HEK293 (cell line): ENCODE data around the gene TOM1L2.

Experiments
- CTCF ChIA-PET: fragments of 350-600 bp; formaldehyde crosslinking; extraction: SDS; loops from one replicate; lab custom pipeline; 2021; ENCODE audit warnings: antibody characterized with exemption; lab: Yijun Ruan, JAX
- POLR2A ChIA-PET: fragments of 300-600 bp; formaldehyde crosslinking; extraction: SDS; loops from one replicate; lab custom pipeline; 2020; ENCODE audit warnings: antibody characterized with exemption, inconsistent platforms; lab: Yijun Ruan, JAX
- H3K27ac ChIP-seq: fragments of 200-500 bp; sonication (Bioruptor generic); 2 replicates; pipeline ENCODE4 v1.5.1; 2014; ENCODE audit warnings: low read depth, low read length, control low read depth, inconsistent platforms; ENCODE audit errors: extremely low read depth
- H3K36me3 ChIP-seq, 2 experiments: fragments of 200-500 bp in 1 of 2; sonication (Bioruptor generic) in 1 of 2; 1 replicate in 1 of 2; 2 replicates in 1 of 2; pipeline ENCODE4 v1.5.1; 2014 to 2017; ENCODE audit warnings: inconsistent platforms in 2 of 2, low read length in 2 of 2; ENCODE audit not compliant: control insufficient read depth in 2 of 2, insufficient read depth in 1 of 2
- H3K4me1 ChIP-seq: fragments of 200-500 bp; sonication (Bioruptor generic); 2 replicates; pipeline ENCODE4 v1.5.1; 2014; ENCODE audit warnings: mild to moderate bottlenecking, low read length, inconsistent platforms; ENCODE audit not compliant: control insufficient read depth, insufficient read depth
- H3K4me3 ChIP-seq: 2 replicates; pipeline ENCODE4 v1.5.1; 2011; ENCODE audit warnings: low read depth, mild to moderate bottlenecking, control low read depth, low read length, moderate library complexity
- H3K9me3 ChIP-seq: fragments of 200-500 bp; sonication (Bioruptor generic); 2 replicates; pipeline ENCODE4 v1.5.1; 2014; ENCODE audit warnings: low read depth, low read length, inconsistent platforms; ENCODE audit not compliant: control insufficient read depth, insufficient read depth
- GLIS1 ChIP-seq: fragments of 450-650 bp; formaldehyde crosslinking; IDR thresholded peaks from 2 replicates; pipeline ENCODE4 v1.5.1; 2016; ENCODE audit warnings: missing biosample characterization, missing genetic modification characterization
- GLIS2 ChIP-seq: fragments of 450-650 bp; formaldehyde crosslinking; IDR thresholded peaks from 2 replicates; pipeline ENCODE4 v1.5.1; 2016; ENCODE audit warnings: missing biosample characterization, missing genetic modification characterization
- INSM2 ChIP-seq: fragments of 450-650 bp; formaldehyde crosslinking; IDR thresholded peaks from 2 replicates; pipeline ENCODE4 v1.5.1; 2016; ENCODE audit warnings: missing biosample characterization, missing genetic modification characterization
- PBX3 ChIP-seq: sonication (generic); formaldehyde crosslinking; IDR thresholded peaks from 2 replicates; pipeline ENCODE4 v1.8.1; 2022; ENCODE audit warnings: mild to moderate bottlenecking, moderate library complexity, missing genetic modification reagents
- PRDM1 ChIP-seq: fragments of 450-650 bp; formaldehyde crosslinking; IDR thresholded peaks from 2 replicates; pipeline ENCODE4; 2016; ENCODE audit warnings: missing biosample characterization, missing genetic modification characterization
- PRDM6 ChIP-seq: fragments of 450-650 bp; formaldehyde crosslinking; IDR thresholded peaks from 2 replicates; pipeline ENCODE4 v1.5.1; 2017; ENCODE audit warnings: missing biosample characterization, missing genetic modification characterization
- SCRT1 ChIP-seq: fragments of 450-650 bp; formaldehyde crosslinking; IDR thresholded peaks from 2 replicates; pipeline ENCODE4 v1.5.1; 2016; ENCODE audit warnings: missing biosample characterization, missing genetic modification characterization, borderline replicate concordance
- SCRT2 ChIP-seq: fragments of 450-650 bp; formaldehyde crosslinking; IDR thresholded peaks from 2 replicates; pipeline ENCODE4 v1.5.1; 2016; ENCODE audit warnings: missing biosample characterization, missing genetic modification characterization
- SP3 ChIP-seq: fragments of 450-650 bp; formaldehyde crosslinking; IDR thresholded peaks from 2 replicates; pipeline ENCODE4 v1.5.1; 2016; ENCODE audit warnings: missing biosample characterization, missing genetic modification characterization
- ZBTB11 ChIP-seq: fragments of 450-650 bp; formaldehyde crosslinking; conservative IDR thresholded peaks from 2 replicates; pipeline ENCODE4 v1.5.1; 2016; ENCODE audit warnings: low read depth, missing biosample characterization, missing genetic modification characterization
- ZBTB26 ChIP-seq: fragments of 450-650 bp; formaldehyde crosslinking; optimal IDR thresholded peaks from 2 replicates; pipeline ENCODE3; 2016; ENCODE audit warnings: missing biosample characterization, mild to moderate bottlenecking, missing genetic modification characterization
- ZBTB7A ChIP-seq: fragments of 450-650 bp; formaldehyde crosslinking; IDR thresholded peaks from 2 replicates; pipeline ENCODE4 v1.5.1; 2016; ENCODE audit warnings: low read depth, missing biosample characterization, missing genetic modification characterization
- ZFHX2 ChIP-seq: fragments of 450-650 bp; formaldehyde crosslinking; conservative IDR thresholded peaks from 2 replicates; pipeline ENCODE4 v1.5.1; 2016; ENCODE audit warnings: missing biosample characterization, missing genetic modification characterization
- ZIC2 ChIP-seq: fragments of 450-650 bp; formaldehyde crosslinking; IDR thresholded peaks from 2 replicates; pipeline ENCODE4 v1.5.1; 2016; ENCODE audit warnings: missing biosample characterization, missing genetic modification characterization
- ZNF2 ChIP-seq: fragments of 450-650 bp; formaldehyde crosslinking; IDR thresholded peaks from 2 replicates; pipeline ENCODE4 v1.5.1; 2016; ENCODE audit warnings: missing biosample characterization, missing genetic modification characterization
- ZNF266 ChIP-seq: fragments of 450-650 bp; formaldehyde crosslinking; IDR thresholded peaks from 2 replicates; pipeline ENCODE4 v1.5.1; 2016; ENCODE audit warnings: missing biosample characterization, missing genetic modification characterization, low read depth
- ZNF423 ChIP-seq: fragments of 450-650 bp; formaldehyde crosslinking; IDR thresholded peaks from 2 replicates; pipeline ENCODE4 v1.5.1; 2016; ENCODE audit warnings: missing biosample characterization, missing genetic modification characterization
- ZNF426 ChIP-seq: fragments of 450-650 bp; formaldehyde crosslinking; IDR thresholded peaks from 2 replicates; pipeline ENCODE4 v1.5.1; 2017; ENCODE audit warnings: missing biosample characterization, missing genetic modification characterization, mild to moderate bottlenecking, inconsistent platforms, moderate library complexity
- ZNF544 ChIP-seq: fragments of 450-650 bp; formaldehyde crosslinking; IDR thresholded peaks from 2 replicates; pipeline ENCODE4 v1.5.0; 2017; ENCODE audit warnings: missing biosample characterization, missing genetic modification characterization
- ZNF561 ChIP-seq: fragments of 450-650 bp; IDR thresholded peaks from 2 replicates; pipeline ENCODE4 v1.5.1; 2018; ENCODE audit warnings: missing biosample characterization, missing genetic modification characterization, borderline replicate concordance
- ZNF624 ChIP-seq: fragments of 450-650 bp; formaldehyde crosslinking; IDR thresholded peaks from 2 replicates; pipeline ENCODE4 v1.5.1; 2017; ENCODE audit warnings: missing biosample characterization, missing genetic modification characterization
- ZNF792 ChIP-seq: fragments of 450-650 bp; formaldehyde crosslinking; IDR thresholded peaks from 2 replicates; pipeline ENCODE4 v1.5.1; 2016; ENCODE audit warnings: missing biosample characterization, missing genetic modification characterization

TOM1L2 gene

GRCh38 chr17:18008496-18009268 lies 36.5 kb upstream of the TOM1L2 start:
- CTCF ChIA-PET, result interaction anchor here (0.6 to 1.3 kb wide), 2 partner anchors 30 to 118 kb away, joined by 3 read pairs; no protein-coding TSS in a partner anchor
- POLR2A ChIA-PET, result no interaction called here
- H3K27ac ChIP-seq, result no peak overlapping the region
- H3K36me3 ChIP-seq, result peaks cover 1 to 28% of the 10 kb centered on the region in 2 experiments; a peak in 2 of 3 replicates
- H3K4me3 ChIP-seq, result no peak overlapping the region
- H3K9me3 ChIP-seq, result no peaks in the 10 kb centered on the region
- TF ChIP-seq ZNF561 (tag by site-specific recombination), result no peak
- no peak for TF ChIP-seq ZFHX2 (tag by site-specific recombination)
- no peak for TF ChIP-seq INSM2
- TF ChIP-seq ZNF624, result no peak
- no peak for TF ChIP-seq PBX3 (CRISPR knock-in tag)
- TF ChIP-seq ZBTB11, result no peak
- no peak for TF ChIP-seq SP3
- no peak for TF ChIP-seq ZNF544 (tag by site-specific recombination)
- no peak for TF ChIP-seq PRDM1 (tag by site-specific recombination)
- TF ChIP-seq ZNF426 (tag by site-specific recombination), result no peak
- TF ChIP-seq ZNF792 (tag by site-specific recombination), result no peak
- TF ChIP-seq ZBTB26 (tag by site-specific recombination), result no peak
- H3K4me1 ChIP-seq, result no peaks in the 10 kb centered on the region

- ChIA-PET CTCF (interaction anchor here (0.9 to 1.5 kb wide), 4 partner anchors 40 to 146 kb away, joined by 3 to 6 read pairs (median 4); no protein-coding TSS in a partner anchor), POLR2A (interaction anchor here (0.6 to 0.9 kb wide), 2 partner anchors 32 to 168 kb away, joined by 3 read pairs; partner anchors contain the start of genes ATPAF2 and GID4)
- Histone ChIP-seq H3K27ac (no peak overlapping the region), H3K9me3 (no peaks in the 10 kb centered on the region), H3K36me3 (peaks cover 0 to 28% of the 10 kb centered on the region in 2 experiments; a peak in 2 of 3 replicates), H3K4me3 (no peak overlapping the region), H3K4me1 (no peaks in the 10 kb centered on the region)
- TF ChIP-seq ZIC2 (tag by site-specific recombination) (peak; percentile 95), ZNF2 (tag by site-specific recombination) (no peak), ZNF266 (tag by site-specific recombination) (no peak), ZBTB7A (no peak), PRDM6 (no peak), SCRT1 (tag by site-specific recombination) (peak; percentile 70; the same call in 1 of the 2 replicates), GLIS2 (peak; percentile 51), ZNF423 (tag by site-specific recombination) (no peak), SCRT2 (tag by site-specific recombination) (peak; percentile 92), GLIS1 (tag by site-specific recombination) (peak; percentile 82)
Measured at GRCh38 chr17:18006495-18007239, 34.5 kb upstream of the TOM1L2 start.
